Hepatocyte (in vitro differentiated cells): Measurements from ENCODE around the gene ZNF775. TPM values are rescaled to one million over a fixed set of nuclear protein-coding genes. Genes with fewer than 3 reads are reported as not detected.

Experiments used
- DNase-seq: peaks from one replicate; pipeline ENCODE4 v3.0.0-alpha.2; 2016; ENCODE audit warnings: low spot score
- H2AFZ ChIP-seq: fragments of 200-600 bp; sonication (generic); 2 replicates; pipeline ENCODE4 v1.6.0; 2016; ENCODE audit warnings: antibody characterized with exemption, mild to moderate bottlenecking
- H3K27ac ChIP-seq: fragments of 200-600 bp; sonication (generic); 2 replicates; pipeline ENCODE4 v1.5.1; 2016; ENCODE audit warnings: mild to moderate bottlenecking
- H3K27me3 ChIP-seq: fragments of 200-600 bp; sonication (generic); 2 replicates; pipeline ENCODE4 v1.6.1; 2016
- H3K36me3 ChIP-seq: fragments of 200-600 bp; sonication (generic); replicated peaks from 2 replicates; pipeline ENCODE4 v1.5.1; 2016; ENCODE audit warnings: low read depth; ENCODE audit not compliant: insufficient read depth
- H3K4me1 ChIP-seq: fragments of 200-600 bp; sonication (generic); 2 replicates; pipeline ENCODE4 v1.5.1; 2016; ENCODE audit warnings: mild to moderate bottlenecking, moderate library complexity; ENCODE audit not compliant: insufficient read depth
- H3K4me2 ChIP-seq: fragments of 200-600 bp; sonication (generic); 2 replicates; pipeline ENCODE4 v1.6.0; 2016
- H3K4me3 ChIP-seq: fragments of 200-600 bp; sonication (generic); 2 replicates; pipeline ENCODE4 v1.5.1; 2016; ENCODE audit warnings: mild to moderate bottlenecking
- H3K79me2 ChIP-seq: fragments of 200-600 bp; sonication (generic); 2 replicates; pipeline ENCODE4 v1.6.0; 2017; ENCODE audit warnings: mild to moderate bottlenecking
- H3K9me2 ChIP-seq: fragments of 200-600 bp; sonication (generic); replicated peaks from 2 replicates; pipeline ENCODE4 v1.6.0; 2017; ENCODE audit warnings: mild to moderate bottlenecking; ENCODE audit not compliant: insufficient read depth
- H3K9me3 ChIP-seq: fragments of 200-600 bp; sonication (generic); 2 replicates; pipeline ENCODE4 v1.5.1; 2016; ENCODE audit warnings: low read depth, mild to moderate bottlenecking
- H4K20me1 ChIP-seq: fragments of 200-600 bp; sonication (generic); 2 replicates; pipeline ENCODE4 v1.6.0; 2016; ENCODE audit warnings: mild to moderate bottlenecking; ENCODE audit not compliant: insufficient read depth, poor library complexity, severe bottlenecking
- EZH2 ChIP-seq: fragments of 200-600 bp; sonication (generic); IDR thresholded peaks from 2 replicates; pipeline ENCODE4 v1.6.1; 2016; ENCODE audit warnings: antibody characterized with exemption, mild to moderate bottlenecking, borderline replicate concordance
- EZH2phosphoT487 ChIP-seq: fragments of 200-600 bp; sonication (generic); IDR thresholded peaks from one replicate; pipeline ENCODE4 v1.6.1; 2018; ENCODE audit warnings: antibody characterized with exemption, mild to moderate bottlenecking, low read depth, moderate library complexity; ENCODE audit not compliant: unreplicated experiment, severe bottlenecking
- WGBS: methylation state at CpG from one replicate; pipeline ENCODE4 v1.1.6; 2016; ENCODE audit warnings: low lambda C conversion rate; ENCODE audit errors: missing lambda C conversion rate; 5-methylcytosine and 5-hydroxymethylcytosine counted together
- polyA plus RNA-seq: library from polyadenylated mRNA; unstranded; fragments of >200 nt; fragmentation: Nextera tagmentation; extraction: Ambion mirVana; gene quantifications from 2 replicates; pipeline ENCODE4 v1.2.1, GENCODE V29; 2016
- total RNA-seq: library from RNA; depleted of rRNA; stranded (reverse); fragments of >200 nt; gene quantifications from 2 replicates; pipeline ENCODE4 v1.2.3, GENCODE V29; 2014
- TF ChIP-seq, protein P1 (sequence below): fragments of 200-600 bp; sonication (generic); IDR thresholded peaks from 2 replicates; pipeline ENCODE4 v1.5.1; 2016; ENCODE audit warnings: antibody characterized with exemption, mild to moderate bottlenecking; ENCODE audit not compliant: poor library complexity

Gene ZNF775
- total and polyA plus RNA-seq, 2 experiments from 2014 or later: 5.2 to 10.6 TPM

DNA sequence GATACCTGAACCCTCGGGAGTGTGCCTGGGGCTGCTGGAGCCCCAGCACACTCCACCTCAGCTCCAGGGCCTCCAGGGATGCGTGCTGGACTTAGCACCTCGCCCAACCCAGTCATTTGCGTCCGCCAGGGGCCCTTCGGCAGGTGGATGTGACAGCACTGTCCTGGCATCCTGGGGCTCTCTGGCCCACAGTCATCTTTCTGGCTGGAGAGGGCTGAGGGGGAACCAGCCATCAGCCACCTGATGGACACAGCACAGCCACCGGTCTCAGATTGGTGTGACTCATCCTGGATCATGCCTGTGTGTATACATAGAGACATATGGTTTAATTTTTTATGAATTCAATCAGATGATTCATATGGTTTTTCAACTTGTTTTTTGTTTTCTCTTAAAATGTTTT is 11.1 kb downstream of the ZNF775 start:
- DNase-seq: no peak
- Histone ChIP-seq H3K27ac (no peak overlapping the region), H3K4me1 (peaks cover 5% of the 10 kb centered on the region), H3K9me2 (no peaks in the 10 kb centered on the region), H3K9me3 (no peaks in the 10 kb centered on the region), H3K79me2 (peaks cover 4% of the 10 kb centered on the region), H2AFZ (no peak overlapping the region), H4K20me1 (no peaks in the 10 kb centered on the region), H3K27me3 (no peaks in the 10 kb centered on the region), H3K36me3 (no peaks in the 10 kb centered on the region), H3K4me3 (no peak overlapping the region), H3K4me2 (no peak overlapping the region)
- WGBS: 96% methylated on average over 7 of the region's 7 CpGs
- TF ChIP-seq EZH2phosphoT487 (no peak), EZH2 (no peak)
- TF ChIP-seq, protein P1, sequence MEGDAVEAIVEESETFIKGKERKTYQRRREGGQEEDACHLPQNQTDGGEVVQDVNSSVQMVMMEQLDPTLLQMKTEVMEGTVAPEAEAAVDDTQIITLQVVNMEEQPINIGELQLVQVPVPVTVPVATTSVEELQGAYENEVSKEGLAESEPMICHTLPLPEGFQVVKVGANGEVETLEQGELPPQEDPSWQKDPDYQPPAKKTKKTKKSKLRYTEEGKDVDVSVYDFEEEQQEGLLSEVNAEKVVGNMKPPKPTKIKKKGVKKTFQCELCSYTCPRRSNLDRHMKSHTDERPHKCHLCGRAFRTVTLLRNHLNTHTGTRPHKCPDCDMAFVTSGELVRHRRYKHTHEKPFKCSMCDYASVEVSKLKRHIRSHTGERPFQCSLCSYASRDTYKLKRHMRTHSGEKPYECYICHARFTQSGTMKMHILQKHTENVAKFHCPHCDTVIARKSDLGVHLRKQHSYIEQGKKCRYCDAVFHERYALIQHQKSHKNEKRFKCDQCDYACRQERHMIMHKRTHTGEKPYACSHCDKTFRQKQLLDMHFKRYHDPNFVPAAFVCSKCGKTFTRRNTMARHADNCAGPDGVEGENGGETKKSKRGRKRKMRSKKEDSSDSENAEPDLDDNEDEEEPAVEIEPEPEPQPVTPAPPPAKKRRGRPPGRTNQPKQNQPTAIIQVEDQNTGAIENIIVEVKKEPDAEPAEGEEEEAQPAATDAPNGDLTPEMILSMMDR: no peak

DNA sequence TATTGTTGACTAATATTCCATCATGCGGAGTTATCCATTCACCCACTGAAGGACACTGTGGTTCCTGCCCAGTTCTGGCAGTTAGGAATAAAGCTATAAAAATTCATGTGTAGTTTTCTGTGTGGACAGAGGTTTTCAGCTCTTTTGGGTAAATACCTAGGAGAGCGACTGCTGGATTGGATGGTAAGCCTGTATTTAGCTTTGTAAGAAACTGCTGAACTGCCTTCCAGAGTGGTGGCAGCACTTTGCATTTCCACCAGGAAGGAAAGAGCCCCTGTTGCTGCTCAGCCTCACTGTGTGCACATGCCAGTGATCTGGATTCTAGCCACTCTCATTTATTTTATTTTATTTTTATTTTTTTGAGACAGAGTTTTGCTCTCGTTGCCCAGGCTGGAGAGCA is 14.2 kb downstream of the ZNF775 start:
- Histone ChIP-seq H3K9me3 (no peaks in the 10 kb centered on the region), H3K27me3 (no peaks in the 10 kb centered on the region), H3K4me1 (peaks cover 5% of the 10 kb centered on the region), H2AFZ (no peak overlapping the region), H3K36me3 (no peaks in the 10 kb centered on the region), H3K79me2 (peaks cover 4% of the 10 kb centered on the region), H3K27ac (no peak overlapping the region), H3K4me2 (no peak overlapping the region), H3K4me3 (no peak overlapping the region), H4K20me1 (no peaks in the 10 kb centered on the region), H3K9me2 (no peaks in the 10 kb centered on the region)
- 83% methylated on average over 3 of the region's 3 CpGs for WGBS
- DNase-seq: no peak
- TF ChIP-seq EZH2 (no peak), EZH2phosphoT487 (no peak)
- TF ChIP-seq, protein P1: no peak

- Histone ChIP-seq H3K79me2 (no peaks in the 10 kb centered on the region), H3K4me3 (no peak overlapping the region), H3K9me2 (no peaks in the 10 kb centered on the region), H3K27me3 (no peaks in the 10 kb centered on the region), H3K4me2 (no peak overlapping the region), H3K9me3 (no peaks in the 10 kb centered on the region), H3K36me3 (no peaks in the 10 kb centered on the region), H3K4me1 (peaks cover 11% of the 10 kb centered on the region), H2AFZ (no peak overlapping the region), H4K20me1 (no peaks in the 10 kb centered on the region), H3K27ac (no peak overlapping the region)
- 97% methylated on average over 17 of the region's 20 CpGs for WGBS
- DNase-seq: no peak
- TF ChIP-seq EZH2 (no peak), EZH2phosphoT487 (no peak)
- TF ChIP-seq, protein P1: no peak
These were observed 17.3 kb downstream of the ZNF775 start for GRCh38 chr7:150396426-150396825.

- WGBS: 98% methylated on average over 23 of the region's 48 CpGs
- H3K27ac ChIP-seq: no peak overlapping the region
These were observed 17.7 kb downstream of the ZNF775 start for GRCh38 chr7:150396851-150397260.

More at GRCh38 chr7:150396851-150397260, 17.7 kb downstream of the ZNF775 start:
- Histone ChIP-seq H2AFZ (no peak overlapping the region), H3K4me2 (no peak overlapping the region), H3K4me1 (peaks cover 11% of the 10 kb centered on the region), H3K79me2 (no peaks in the 10 kb centered on the region), H3K9me2 (no peaks in the 10 kb centered on the region), H3K36me3 (no peaks in the 10 kb centered on the region), H3K27me3 (no peaks in the 10 kb centered on the region), H3K9me3 (no peaks in the 10 kb centered on the region), H3K4me3 (no peak overlapping the region), H4K20me1 (no peaks in the 10 kb centered on the region)
- TF ChIP-seq EZH2 (no peak), EZH2phosphoT487 (no peak)
- TF ChIP-seq, protein P1: no peak
- no peak for DNase-seq
